Cardiac muscle cell (in vitro differentiated cells and primary cell): ENCODE measurements around the gene MYO1E. TPM values are rescaled to one million over a fixed set of nuclear protein-coding genes. Genes with fewer than 3 reads are reported as not detected.

Experiments
- DNase-seq, 2 donors: peaks; one replicate each; pipeline versions ENCODE4 v3.0.0 to v3.0.0-alpha.2; 2010 to 2017; ENCODE audit warnings: low read depth in 1 of 2, low spot score in 1 of 2
- H3K27ac ChIP-seq: fragments of 200-600 bp; sonication (generic); 2 replicates; pipeline ENCODE4 v1.5.1; 2016
- H3K27me3 ChIP-seq: fragments of 200-600 bp; sonication (generic); 2 replicates; pipeline ENCODE4 v1.6.0; 2016; ENCODE audit warnings: control low read depth
- H3K36me3 ChIP-seq: fragments of 200-600 bp; sonication (generic); 2 replicates; pipeline ENCODE4 v1.5.1; 2016; ENCODE audit warnings: control low read depth
- H3K4me1 ChIP-seq: fragments of 200-600 bp; sonication (generic); 2 replicates; pipeline ENCODE4 v1.8.1; 2017; ENCODE audit warnings: low read depth, mild to moderate bottlenecking, mixed run types
- H3K4me3 ChIP-seq: fragments of 200-600 bp; sonication (generic); 2 replicates; pipeline ENCODE4 v1.5.1; 2016; ENCODE audit warnings: mild to moderate bottlenecking
- H3K9me3 ChIP-seq: fragments of 200-600 bp; sonication (generic); 2 replicates; pipeline ENCODE4 v1.5.1; 2017; ENCODE audit warnings: low read depth, mild to moderate bottlenecking, control low read depth
- polyA plus RNA-seq: library from polyadenylated mRNA; unstranded; fragments of >200 nt; fragmentation: Nextera tagmentation; extraction: Ambion mirVana; gene quantifications from 2 replicates; pipeline ENCODE4 v1.2.1, GENCODE V29; 2016
- total RNA-seq: library from RNA; depleted of rRNA; stranded (reverse); fragments of >200 nt; gene quantifications from 2 replicates; pipeline ENCODE4 v1.2.3, GENCODE V29; 2016
- TF ChIP-seq, protein P1 (sequence below): IDR thresholded peaks from 2 replicates; pipeline ENCODE4 v1.5.1; 2012; ENCODE audit warnings: low read depth, mild to moderate bottlenecking, low read length

MYO1E gene
- total and polyA plus RNA-seq, 2 experiments from 2014 or later, result 22.0 to 27.7 TPM

GRCh38 chr15:59309405-59309804 lies 63.3 kb downstream of the MYO1E start:
- H3K9me3 ChIP-seq, result no peaks in the 10 kb centered on the region
- TF ChIP-seq, protein P1, sequence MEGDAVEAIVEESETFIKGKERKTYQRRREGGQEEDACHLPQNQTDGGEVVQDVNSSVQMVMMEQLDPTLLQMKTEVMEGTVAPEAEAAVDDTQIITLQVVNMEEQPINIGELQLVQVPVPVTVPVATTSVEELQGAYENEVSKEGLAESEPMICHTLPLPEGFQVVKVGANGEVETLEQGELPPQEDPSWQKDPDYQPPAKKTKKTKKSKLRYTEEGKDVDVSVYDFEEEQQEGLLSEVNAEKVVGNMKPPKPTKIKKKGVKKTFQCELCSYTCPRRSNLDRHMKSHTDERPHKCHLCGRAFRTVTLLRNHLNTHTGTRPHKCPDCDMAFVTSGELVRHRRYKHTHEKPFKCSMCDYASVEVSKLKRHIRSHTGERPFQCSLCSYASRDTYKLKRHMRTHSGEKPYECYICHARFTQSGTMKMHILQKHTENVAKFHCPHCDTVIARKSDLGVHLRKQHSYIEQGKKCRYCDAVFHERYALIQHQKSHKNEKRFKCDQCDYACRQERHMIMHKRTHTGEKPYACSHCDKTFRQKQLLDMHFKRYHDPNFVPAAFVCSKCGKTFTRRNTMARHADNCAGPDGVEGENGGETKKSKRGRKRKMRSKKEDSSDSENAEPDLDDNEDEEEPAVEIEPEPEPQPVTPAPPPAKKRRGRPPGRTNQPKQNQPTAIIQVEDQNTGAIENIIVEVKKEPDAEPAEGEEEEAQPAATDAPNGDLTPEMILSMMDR, result no peak
- H3K4me3 ChIP-seq, result no peak overlapping the region
- no peak overlapping the region for H3K27ac ChIP-seq
- H3K36me3 ChIP-seq, result no peaks in the 10 kb centered on the region
- no peaks in the 10 kb centered on the region for H3K27me3 ChIP-seq
- DNase-seq, result no peak
- no peaks in the 10 kb centered on the region for H3K4me1 ChIP-seq

- no peaks in the 10 kb centered on the region for H3K4me1 ChIP-seq
- H3K27ac ChIP-seq, result no peak overlapping the region
- H3K36me3 ChIP-seq, result no peaks in the 10 kb centered on the region
- TF ChIP-seq, protein P1, result no peak
- H3K4me3 ChIP-seq, result no peak overlapping the region
- H3K9me3 ChIP-seq, result no peaks in the 10 kb centered on the region
- DNase-seq, result no peak
- no peaks in the 10 kb centered on the region for H3K27me3 ChIP-seq
Measured at GRCh38 chr15:59307165-59307537, 65.5 kb downstream of the MYO1E start.

- H3K36me3 ChIP-seq, result no peaks in the 10 kb centered on the region
- H3K4me1 ChIP-seq, result no peaks in the 10 kb centered on the region
- no peaks in the 10 kb centered on the region for H3K27me3 ChIP-seq
- no peak overlapping the region for H3K27ac ChIP-seq
- no peak overlapping the region for H3K4me3 ChIP-seq
- TF ChIP-seq, protein P1, result no peak
- H3K9me3 ChIP-seq, result no peaks in the 10 kb centered on the region
- peak in 1 of 2 donors; percentile 78 for DNase-seq
Measured at GRCh38 chr15:59306520-59307164, 66.0 kb downstream of the MYO1E start.

- TF ChIP-seq, protein P1, result no peak
Measured at GRCh38 chr15:59304807-59305206, 67.9 kb downstream of the MYO1E start.

DNA sequence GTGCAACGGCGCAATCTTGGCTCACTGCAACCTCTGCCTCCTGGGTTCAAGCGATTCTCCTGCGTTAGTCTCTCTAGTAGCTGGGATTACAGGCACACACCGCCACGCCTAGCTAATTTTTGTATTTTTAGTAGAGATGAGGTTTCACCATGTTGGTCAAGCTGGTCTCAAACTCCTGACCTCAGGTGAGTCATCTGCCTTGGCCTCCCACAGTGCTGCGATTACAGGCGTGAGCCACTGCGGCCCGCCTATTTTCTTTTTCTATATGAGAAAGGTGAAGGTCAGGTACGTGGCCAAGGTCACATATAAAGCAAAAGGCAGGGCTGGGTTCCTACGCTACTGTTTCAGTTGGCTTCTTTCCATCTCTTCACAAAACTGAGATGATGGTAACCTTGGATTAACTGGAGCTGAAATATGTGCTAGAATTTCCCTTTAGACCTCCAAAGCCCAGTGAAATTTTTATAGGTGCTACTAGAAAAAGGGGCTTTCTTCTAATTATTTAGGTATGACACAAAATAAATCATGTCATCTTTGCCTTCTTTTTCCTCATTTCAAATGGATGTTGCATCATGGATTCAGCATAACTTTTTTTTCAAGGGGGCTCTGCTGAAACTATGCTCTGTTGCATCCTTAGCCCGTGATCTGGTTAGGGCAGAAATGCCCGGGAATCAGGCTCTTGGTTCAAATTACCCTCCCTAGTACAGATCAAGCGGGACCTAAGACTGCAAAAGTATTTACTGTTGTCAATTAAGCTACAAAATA lies 68.5 kb downstream of the MYO1E start:
- H3K4me1 ChIP-seq, result no peaks in the 10 kb centered on the region
- H3K9me3 ChIP-seq, result no peaks in the 10 kb centered on the region
- TF ChIP-seq, protein P1, result no peak
- no peaks in the 10 kb centered on the region for H3K27me3 ChIP-seq
- DNase-seq, result peak in 1 of 2 donors; percentile 38
- H3K4me3 ChIP-seq, result no peak overlapping the region
- no peak overlapping the region for H3K27ac ChIP-seq
- no peaks in the 10 kb centered on the region for H3K36me3 ChIP-seq

More at GRCh38 chr15:59304807-59305206, 67.9 kb downstream of the MYO1E start:
- no peaks in the 10 kb centered on the region for H3K9me3 ChIP-seq
- H3K27ac ChIP-seq, result no peak overlapping the region
- no peaks in the 10 kb centered on the region for H3K36me3 ChIP-seq
- no peaks in the 10 kb centered on the region for H3K27me3 ChIP-seq
- no peak overlapping the region for H3K4me3 ChIP-seq
- H3K4me1 ChIP-seq, result no peaks in the 10 kb centered on the region
- DNase-seq, result no peak
